A673 (cell line): ENCODE measurements around the gene EDIL3. TPM values are rescaled to one million over a fixed set of nuclear protein-coding genes. Genes with fewer than 3 reads are reported as not detected.

Experiments
- BruUV-seq: library from RNA; stranded (reverse); fragments of 400-500 nt; replicated peaks from 2 replicates; lab custom pipeline; 2021; lab: Mats Ljungman, UMichigan
- CTCF ChIA-PET: fragments of 300-600 bp; sonication (Branson Sonifier 250); formaldehyde crosslinking; loops from one replicate; lab custom pipeline; 2022; ENCODE audit warnings: antibody characterized with exemption; lab: Charles Lee
- POLR2A ChIA-PET: fragments of 300-600 bp; sonication (Branson Sonifier 250); formaldehyde crosslinking; loops from one replicate; lab custom pipeline; 2022; ENCODE audit warnings: antibody characterized with exemption; ENCODE audit not compliant: low non-redundant PET; lab: Charles Lee
- DNase-seq: peaks from one replicate; pipeline ENCODE4 v3.0.0-alpha.2; 2015; ENCODE audit warnings: low spot score
- H3K27ac ChIP-seq: fragments of 200-600 bp; sonication (generic); 2 replicates; pipeline ENCODE4 v1.5.1; 2016; ENCODE audit warnings: mixed run types, low read depth, mild to moderate bottlenecking, mixed read lengths, antibody characterized with exemption, low read length; ENCODE audit not compliant: poor library complexity, severe bottlenecking
- H3K27me3 ChIP-seq: fragments of 200-600 bp; sonication (generic); replicated peaks from 2 replicates; pipeline ENCODE4 v1.6.1; 2017; ENCODE audit warnings: mixed run types, low read depth, mild to moderate bottlenecking, mixed read lengths, antibody characterized with exemption, low read length; ENCODE audit not compliant: insufficient read depth, poor library complexity
- H3K36me3 ChIP-seq: fragments of 200-600 bp; sonication (generic); 2 replicates; pipeline ENCODE4 v1.6.1; 2016; ENCODE audit warnings: mixed run types, mild to moderate bottlenecking, mixed read lengths, antibody characterized with exemption, low read length; ENCODE audit not compliant: insufficient read depth, poor library complexity, severe bottlenecking
- H3K4me1 ChIP-seq: fragments of 200-600 bp; sonication (generic); 2 replicates; pipeline ENCODE4 v1.6.1; 2017; ENCODE audit warnings: mixed run types, mild to moderate bottlenecking, mixed read lengths, antibody characterized with exemption, low read length; ENCODE audit not compliant: insufficient read depth, poor library complexity, severe bottlenecking
- H3K4me3 ChIP-seq: fragments of 200-600 bp; sonication (generic); 2 replicates; pipeline ENCODE4 v1.5.1; 2016; ENCODE audit warnings: low read depth, mixed run types, mild to moderate bottlenecking, mixed read lengths, low read length; ENCODE audit not compliant: poor library complexity, severe bottlenecking
- H3K9me3 ChIP-seq: fragments of 200-600 bp; sonication (generic); 2 replicates; pipeline ENCODE4 v1.6.1; 2016; ENCODE audit warnings: mixed run types, low read depth, mild to moderate bottlenecking, mixed read lengths, antibody characterized with exemption, low read length; ENCODE audit not compliant: poor library complexity, severe bottlenecking
- EZH2 ChIP-seq: fragments of 200-600 bp; sonication (generic); IDR thresholded peaks from 2 replicates; pipeline ENCODE4 v1.6.1; 2017; ENCODE audit warnings: borderline replicate concordance, low read depth, mild to moderate bottlenecking, mixed read lengths, antibody characterized with exemption, low read length; ENCODE audit not compliant: poor library complexity, severe bottlenecking
- intact Hi-C: fragments of 100-400 bp; cut with micrococcal nuclease; formaldehyde crosslinking; loops from one replicate; pipeline ENCODE4 v1.10.0; 2022; ENCODE audit not compliant: unreplicated experiment
- total RNA-seq: library from RNA; stranded (reverse); gene quantifications from 2 replicates; pipeline ENCODE4 v1.2.3, GENCODE V29; 2021
- TF ChIP-seq, protein P1 (sequence below): fragments of 300-800, 200-600 bp; sonication (generic); conservative IDR thresholded peaks from 2 replicates; pipeline ENCODE4 v1.5.1; 2017; ENCODE audit warnings: low read depth, mild to moderate bottlenecking, antibody characterized with exemption, low read length, moderate library complexity, mixed read lengths

EDIL3 gene
- total RNA-seq, 1 experiment from 2014 or later: 4.6 TPM

- intact Hi-C loops: no loop called here
- no peak for TF ChIP-seq EZH2
- TF ChIP-seq, protein P1, sequence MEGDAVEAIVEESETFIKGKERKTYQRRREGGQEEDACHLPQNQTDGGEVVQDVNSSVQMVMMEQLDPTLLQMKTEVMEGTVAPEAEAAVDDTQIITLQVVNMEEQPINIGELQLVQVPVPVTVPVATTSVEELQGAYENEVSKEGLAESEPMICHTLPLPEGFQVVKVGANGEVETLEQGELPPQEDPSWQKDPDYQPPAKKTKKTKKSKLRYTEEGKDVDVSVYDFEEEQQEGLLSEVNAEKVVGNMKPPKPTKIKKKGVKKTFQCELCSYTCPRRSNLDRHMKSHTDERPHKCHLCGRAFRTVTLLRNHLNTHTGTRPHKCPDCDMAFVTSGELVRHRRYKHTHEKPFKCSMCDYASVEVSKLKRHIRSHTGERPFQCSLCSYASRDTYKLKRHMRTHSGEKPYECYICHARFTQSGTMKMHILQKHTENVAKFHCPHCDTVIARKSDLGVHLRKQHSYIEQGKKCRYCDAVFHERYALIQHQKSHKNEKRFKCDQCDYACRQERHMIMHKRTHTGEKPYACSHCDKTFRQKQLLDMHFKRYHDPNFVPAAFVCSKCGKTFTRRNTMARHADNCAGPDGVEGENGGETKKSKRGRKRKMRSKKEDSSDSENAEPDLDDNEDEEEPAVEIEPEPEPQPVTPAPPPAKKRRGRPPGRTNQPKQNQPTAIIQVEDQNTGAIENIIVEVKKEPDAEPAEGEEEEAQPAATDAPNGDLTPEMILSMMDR: no peak
- no peak overlapping the region for H3K27ac ChIP-seq
- H3K36me3 ChIP-seq: no peaks in the 10 kb centered on the region
- no peaks in the 10 kb centered on the region for H3K9me3 ChIP-seq
- ChIA-PET CTCF (no interaction called here), POLR2A (no interaction called here)
- H3K27me3 ChIP-seq: no peaks in the 10 kb centered on the region
- H3K4me1 ChIP-seq: no peaks in the 10 kb centered on the region
- DNase-seq: no peak
- no TSS peak for BruUV-seq
- no peak overlapping the region for H3K4me3 ChIP-seq
Observed at GRCh38 chr5:83972909-83973308, 411.8 kb downstream of the EDIL3 start.

GRCh38 chr5:83972236-83972635, 412.4 kb downstream of the EDIL3 start:
- ChIA-PET CTCF (no interaction called here), POLR2A (no interaction called here)
- intact Hi-C loops: no loop called here
- DNase-seq: no peak
- no peaks in the 10 kb centered on the region for H3K9me3 ChIP-seq
- no peak overlapping the region for H3K27ac ChIP-seq
- H3K4me3 ChIP-seq: no peak overlapping the region
- H3K27me3 ChIP-seq: no peaks in the 10 kb centered on the region
- H3K4me1 ChIP-seq: no peaks in the 10 kb centered on the region
- TF ChIP-seq, protein P1: no peak
- no peak for TF ChIP-seq EZH2
- no TSS peak for BruUV-seq
- no peaks in the 10 kb centered on the region for H3K36me3 ChIP-seq

DNA sequence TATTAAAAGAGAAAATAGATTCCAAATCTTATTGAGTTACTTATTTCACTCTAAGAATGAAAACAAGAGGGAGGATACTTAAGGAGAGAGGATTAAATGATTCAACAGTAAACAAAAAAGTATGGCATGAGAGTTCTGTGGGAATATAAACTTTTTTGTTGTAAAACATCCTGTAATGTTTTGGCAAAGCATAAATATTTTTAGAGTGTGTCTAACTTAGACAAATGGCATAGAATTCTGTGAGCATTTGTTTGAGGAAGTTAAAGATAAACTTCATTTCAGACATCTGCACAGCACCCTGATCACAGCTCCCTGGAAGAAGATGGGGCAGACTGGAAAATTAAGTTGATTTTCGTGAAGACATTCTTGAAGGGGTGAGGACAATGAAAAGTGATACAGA, 417.3 kb downstream of the EDIL3 start:
- Histone ChIP-seq H3K4me1 (no peaks in the 10 kb centered on the region), H3K36me3 (no peaks in the 10 kb centered on the region), H3K27ac (no peak overlapping the region), H3K4me3 (no peak overlapping the region), H3K27me3 (no peaks in the 10 kb centered on the region), H3K9me3 (no peaks in the 10 kb centered on the region)
- intact Hi-C loops: no loop called here
- BruUV-seq: no TSS peak
- DNase-seq: no peak
- ChIA-PET POLR2A (no interaction called here), CTCF (no interaction called here)
- TF ChIP-seq, protein P1: no peak
- TF ChIP-seq EZH2: no peak
